Effector memory CD8-positive, alpha-beta T cell (primary cell): Measurements from ENCODE around the gene CCDC57.
A peak's percentile ranks its signal among the peaks of the same experiment; 100 is the strongest.

ENCODE experiments used
- ATAC-seq: fragments of 150-1000 bp; cut with Tn5 transposase; replicated peaks from 2 replicates; pipeline ENCODE4 v1.10.0; 2021; ENCODE audit warnings: mild to moderate bottlenecking, moderate library complexity
- DNase-seq, 3 experiments: peaks; one replicate each; pipeline ENCODE4 v3.0.0; 2021
- H3K27ac Mint-ChIP-seq, 2 donors: one replicate each; pipeline ENCODE4 v1.8.0; 2022; ENCODE audit warnings: mild to moderate bottlenecking in 2 of 2, mixed read lengths in 2 of 2, moderate library complexity in 2 of 2
- H3K27me3 Mint-ChIP-seq, 2 donors: one replicate each; pipeline ENCODE4 v1.8.0; 2022; ENCODE audit warnings: mixed read lengths in 2 of 2
- H3K36me3 Mint-ChIP-seq: one replicate; pipeline ENCODE4 v1.8.0; 2022; ENCODE audit warnings: mild to moderate bottlenecking, moderate library complexity, mixed read lengths; ENCODE audit not compliant: insufficient read depth
- H3K4me1 Mint-ChIP-seq, 2 donors: one replicate each; pipeline ENCODE4 v1.8.0; 2022; ENCODE audit warnings: low read depth in 2 of 2, mixed read lengths in 2 of 2
- H3K4me3 Mint-ChIP-seq, 2 donors: one replicate each; pipeline ENCODE4 v1.8.0; 2022; ENCODE audit warnings: mild to moderate bottlenecking in 2 of 2, mixed read lengths in 2 of 2, moderate library complexity in 2 of 2
- H3K9me3 Mint-ChIP-seq, 2 donors: one replicate each; pipeline ENCODE4 v1.8.0; 2022; ENCODE audit warnings: mixed read lengths in 2 of 2

CCDC57 gene

DNA sequence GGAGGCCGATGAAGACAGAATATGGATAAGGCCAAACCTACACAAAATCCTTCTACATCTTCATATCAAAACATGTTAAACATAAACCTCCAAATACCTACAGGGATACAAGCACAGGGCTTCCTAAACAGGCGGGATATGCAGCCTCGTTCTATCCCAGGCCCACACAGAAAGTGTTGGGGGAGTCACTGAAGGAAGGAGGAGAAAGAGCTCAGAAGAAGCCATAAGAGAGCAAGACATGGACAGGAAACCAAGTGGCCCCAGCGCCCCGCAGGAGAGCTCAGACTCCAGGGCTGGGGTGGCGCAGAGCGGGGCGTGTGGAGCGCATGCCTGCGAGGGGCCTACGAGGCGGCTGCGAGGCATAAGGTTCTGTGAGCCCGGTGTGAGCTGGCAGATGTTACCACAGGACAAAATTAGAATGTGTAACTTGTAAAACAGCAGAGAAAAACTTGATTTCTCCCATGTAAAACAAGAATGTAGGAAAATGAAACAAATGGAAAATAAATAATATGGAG, 103.6 kb downstream of the CCDC57 start:
- no peak overlapping the region for H3K4me3 Mint-ChIP-seq
- H3K9me3 Mint-ChIP-seq = no peaks in the 10 kb centered on the region
- ATAC-seq (no peak), DNase-seq (no peak)
- H3K4me1 Mint-ChIP-seq = peaks cover 13 to 15% of the 10 kb centered on the region in 2 donors
- H3K27ac Mint-ChIP-seq = peak overlapping the region in 1 of 2 donors; percentile 62
- H3K27me3 Mint-ChIP-seq = no peaks in the 10 kb centered on the region
- no peaks in the 10 kb centered on the region for H3K36me3 Mint-ChIP-seq

DNA sequence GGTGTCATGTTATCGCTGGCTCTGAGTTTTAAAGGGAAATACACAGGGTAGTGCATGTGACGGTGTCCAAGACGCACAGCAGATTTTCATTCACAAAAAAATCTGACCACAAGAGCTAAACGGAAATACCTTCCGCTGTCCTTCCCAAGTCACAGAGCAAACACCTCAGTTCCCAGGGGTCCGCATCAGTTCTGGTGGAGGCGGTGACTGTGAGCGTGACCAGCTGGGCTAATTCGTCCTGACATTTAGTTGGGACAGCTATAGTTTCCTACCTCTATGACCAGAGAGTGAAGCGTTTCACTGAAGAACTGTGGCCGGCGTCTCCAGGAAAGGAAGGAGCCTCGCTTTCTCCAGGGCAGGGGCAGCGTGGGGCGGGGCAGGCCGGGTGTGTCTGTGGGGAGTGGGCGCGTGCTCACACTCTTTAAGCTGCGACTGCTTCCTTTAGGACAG, 104.1 kb downstream of the CCDC57 start:
- no peak for DNase-seq

GRCh38 chr17:82108038-82108437, 104.6 kb downstream of the CCDC57 start:
- Mint-ChIP-seq H3K27ac (peak overlapping the region in 1 of 2 donors; percentile 98), H3K4me3 (peak overlapping the region; percentile 18 to 25)

More for the DNA sequence above, 104.1 kb downstream of the CCDC57 start:
- H3K9me3 Mint-ChIP-seq = no peaks in the 10 kb centered on the region
- H3K4me1 Mint-ChIP-seq = peaks cover 13 to 15% of the 10 kb centered on the region in 2 donors
- no peaks in the 10 kb centered on the region for H3K36me3 Mint-ChIP-seq
- peak overlapping the region in 1 of 2 donors; percentile 18 for H3K4me3 Mint-ChIP-seq
- no peak for ATAC-seq
- no peaks in the 10 kb centered on the region for H3K27me3 Mint-ChIP-seq
- peak overlapping the region in 1 of 2 donors; percentile 62 for H3K27ac Mint-ChIP-seq

GRCh38 chr17:82107341-82107860, 105.2 kb downstream of the CCDC57 start:
- Mint-ChIP-seq H3K9me3 (no peaks in the 10 kb centered on the region), H3K36me3 (peaks cover 2% of the 10 kb centered on the region), H3K4me1 (peaks cover 13 to 15% of the 10 kb centered on the region in 2 donors), H3K4me3 (peak overlapping the region in 1 of 2 donors; percentile 25), H3K27ac (peak overlapping the region; percentile 97 to 98), H3K27me3 (no peaks in the 10 kb centered on the region)
- no peak for ATAC-seq
- no peak for DNase-seq

More at GRCh38 chr17:82108038-82108437, 104.6 kb downstream of the CCDC57 start:
- Mint-ChIP-seq H3K4me1 (peaks cover 13 to 15% of the 10 kb centered on the region in 2 donors), H3K9me3 (no peaks in the 10 kb centered on the region), H3K27me3 (no peaks in the 10 kb centered on the region), H3K36me3 (no peaks in the 10 kb centered on the region)
- ATAC-seq = no peak
- no peak for DNase-seq

DNA sequence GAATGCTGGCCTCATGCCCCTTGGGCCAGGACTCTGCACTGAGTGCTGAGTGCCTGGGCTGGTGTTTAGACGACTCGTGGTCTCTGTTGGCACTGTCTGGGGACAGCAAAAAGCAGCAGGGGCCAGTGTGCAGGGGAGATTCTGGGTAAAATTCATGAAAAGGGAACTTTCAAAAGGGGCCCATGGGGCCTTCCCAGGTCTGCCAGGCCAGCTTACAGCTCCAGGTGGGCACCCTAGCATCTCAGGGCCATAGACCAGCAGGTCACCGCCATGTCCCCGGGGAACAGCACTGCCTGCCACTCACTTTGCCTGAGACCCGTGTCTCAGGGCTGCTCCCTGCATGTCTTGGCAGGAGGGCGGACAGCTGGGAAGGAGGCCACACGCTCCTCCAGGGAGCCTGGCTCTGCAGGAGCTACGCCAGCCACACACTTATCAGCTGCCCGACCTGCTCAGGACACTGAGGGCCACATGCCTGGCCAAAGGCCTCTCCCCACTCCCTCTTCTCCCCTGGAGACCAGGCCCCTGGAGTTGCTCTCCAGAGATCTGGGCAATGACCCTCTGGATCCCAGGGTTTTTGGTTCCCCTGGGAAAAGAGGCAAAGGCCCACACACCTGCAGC, 105.8 kb downstream of the CCDC57 start:
- H3K27me3 Mint-ChIP-seq = no peaks in the 10 kb centered on the region
- DNase-seq = no peak
- no peaks in the 10 kb centered on the region for H3K9me3 Mint-ChIP-seq
- H3K36me3 Mint-ChIP-seq = peaks cover 3% of the 10 kb centered on the region
- peak overlapping the region; percentile 97 to 98 for H3K27ac Mint-ChIP-seq
- no peak for ATAC-seq
- H3K4me3 Mint-ChIP-seq = peak overlapping the region; percentile 90 to 92
- peaks cover 13 to 15% of the 10 kb centered on the region in 2 donors for H3K4me1 Mint-ChIP-seq

GRCh38 chr17:82105882-82106687, 106.6 kb downstream of the CCDC57 start:
- H3K9me3 Mint-ChIP-seq = no peaks in the 10 kb centered on the region
- H3K4me3 Mint-ChIP-seq = peak overlapping the region; percentile 90 to 92
- H3K27me3 Mint-ChIP-seq = no peaks in the 10 kb centered on the region
- ATAC-seq = peak; percentile 91
- H3K4me1 Mint-ChIP-seq = peaks cover 13 to 15% of the 10 kb centered on the region in 2 donors
- peaks cover 3% of the 10 kb centered on the region for H3K36me3 Mint-ChIP-seq
- peak overlapping the region; percentile 97 to 98 for H3K27ac Mint-ChIP-seq
- DNase-seq = peak; percentile 40 to 50 (median 44)

DNA sequence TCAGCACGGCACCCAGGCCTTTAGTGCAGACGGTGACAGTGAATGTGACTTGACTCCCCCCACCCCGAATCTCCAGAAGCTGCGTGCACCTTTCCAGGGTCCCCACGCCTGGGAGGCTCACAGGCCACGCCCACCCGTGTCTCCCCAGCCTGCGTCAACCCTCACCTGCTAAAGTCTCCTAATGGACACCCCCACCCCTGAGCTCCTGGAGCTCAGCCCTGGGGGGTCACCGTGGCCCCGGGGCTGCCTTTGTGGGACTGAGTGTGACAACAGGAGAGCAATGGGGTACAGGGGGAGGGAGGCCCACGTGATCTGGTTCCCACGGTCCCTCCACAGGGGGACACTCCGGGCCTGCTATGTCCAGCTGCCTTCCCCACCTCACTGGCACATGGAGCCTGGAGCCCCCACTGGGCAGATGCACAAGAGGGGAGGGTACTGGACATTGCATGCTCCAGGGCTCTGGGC, 107.2 kb downstream of the CCDC57 start:
- Mint-ChIP-seq H3K4me1 (peaks cover 13 to 15% of the 10 kb centered on the region in 2 donors), H3K36me3 (peaks cover 3% of the 10 kb centered on the region), H3K4me3 (peak overlapping the region; percentile 90 to 92), H3K27ac (peak overlapping the region; percentile 97 to 98), H3K27me3 (no peaks in the 10 kb centered on the region), H3K9me3 (no peaks in the 10 kb centered on the region)
- ATAC-seq (no peak), DNase-seq (no peak)

GRCh38 chr17:82104797-82105416, 107.7 kb downstream of the CCDC57 start:
- DNase-seq (no peak), ATAC-seq (no peak)
- Mint-ChIP-seq H3K9me3 (no peaks in the 10 kb centered on the region), H3K27me3 (no peaks in the 10 kb centered on the region), H3K27ac (peak overlapping the region; percentile 97 to 98), H3K4me3 (peak overlapping the region; percentile 90 to 92), H3K36me3 (peaks cover 6% of the 10 kb centered on the region), H3K4me1 (peaks cover 14 to 15% of the 10 kb centered on the region in 2 donors)

GRCh38 chr17:82103553-82104451, 108.8 kb downstream of the CCDC57 start:
- Mint-ChIP-seq H3K4me1 (peaks cover 15 to 21% of the 10 kb centered on the region in 2 donors), H3K36me3 (peaks cover 13% of the 10 kb centered on the region), H3K27me3 (no peaks in the 10 kb centered on the region), H3K9me3 (no peaks in the 10 kb centered on the region), H3K27ac (peak overlapping the region in 1 of 2 donors; percentile 36), H3K4me3 (no peak overlapping the region)
- DNase-seq = no peak
- ATAC-seq = no peak

GRCh38 chr17:82101767-82102679, 110.6 kb downstream of the CCDC57 start:
- H3K27ac Mint-ChIP-seq = peak overlapping the region in 1 of 2 donors; percentile 15
- H3K36me3 Mint-ChIP-seq = peaks cover 13% of the 10 kb centered on the region
- DNase-seq = no peak
- peaks cover 15 to 21% of the 10 kb centered on the region in 2 donors for H3K4me1 Mint-ChIP-seq
- no peak overlapping the region for H3K4me3 Mint-ChIP-seq
- H3K27me3 Mint-ChIP-seq = no peaks in the 10 kb centered on the region
- ATAC-seq = no peak
- no peaks in the 10 kb centered on the region for H3K9me3 Mint-ChIP-seq

DNA sequence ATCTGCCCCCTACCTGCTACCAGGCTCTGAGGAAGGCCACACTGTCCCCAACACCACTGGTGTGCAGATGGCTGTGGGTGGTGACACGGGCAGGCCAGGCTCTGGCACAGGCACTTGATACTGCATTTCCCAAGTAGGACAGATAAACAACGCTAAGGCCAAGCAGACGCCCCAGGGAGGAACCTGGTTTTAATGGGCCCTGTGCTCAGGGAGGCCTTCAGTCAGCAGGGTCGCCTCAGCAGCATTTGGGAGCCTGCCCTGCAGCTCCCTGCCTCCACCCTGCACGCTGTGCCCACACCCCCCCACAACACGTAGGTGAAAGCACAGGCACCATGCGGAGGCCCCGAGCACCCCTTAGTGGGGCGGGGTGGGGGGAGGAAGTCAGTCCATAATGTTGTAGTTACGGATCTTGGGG, 111.3 kb downstream of the CCDC57 start:
- no peak for ATAC-seq
- H3K9me3 Mint-ChIP-seq = no peaks in the 10 kb centered on the region
- H3K27me3 Mint-ChIP-seq = no peaks in the 10 kb centered on the region
- no peak for DNase-seq
- peaks cover 10 to 17% of the 10 kb centered on the region in 2 donors for H3K4me1 Mint-ChIP-seq
- no peak overlapping the region for H3K27ac Mint-ChIP-seq
- peaks cover 16% of the 10 kb centered on the region for H3K36me3 Mint-ChIP-seq
- no peak overlapping the region for H3K4me3 Mint-ChIP-seq
